ENCODE data around the gene CRIM1.

The CRIM1 gene

GRCh38 chr2:36469710-36470109, 114.1 kb downstream of the CRIM1 start:
- Histone ChIP-seq H3K4me3 (ENCODE audit: low read depth, low read length) (no peak overlapping the region), H3K27me3 (replicated peaks) (no peaks in the 10 kb centered on the region), H3K27ac (peak overlapping the region; percentile 61), H3K36me3 (replicated peaks) (peaks cover 29% of the 10 kb centered on the region)
- no peak for TF ChIP-seq CTCF (IDR thresholded peaks at IDR 0.05; ENCODE audit: low read depth, low read length, missing control alignments)
- in situ Hi-C loops (cut with HindIII; ENCODE audit: low pct_ligation_motif_present, low sequenced_read_pairs), result no loop called here
- DNase-seq, result no peak

- in situ Hi-C loops (cut with HindIII; ENCODE audit: low pct_ligation_motif_present, low sequenced_read_pairs), result no loop called here
- peaks cover 33% of the 10 kb centered on the region for H3K36me3 ChIP-seq (replicated peaks)
- H3K27me3 ChIP-seq (replicated peaks), result no peaks in the 10 kb centered on the region
- no peak for TF ChIP-seq CTCF (IDR thresholded peaks at IDR 0.05; ENCODE audit: low read depth, low read length, missing control alignments)
- H3K4me3 ChIP-seq (ENCODE audit: low read depth, low read length), result no peak overlapping the region
- no peak overlapping the region for H3K27ac ChIP-seq
- DNase-seq, result no peak
Observed at GRCh38 chr2:36473230-36473629, 117.7 kb downstream of the CRIM1 start.

GRCh38 chr2:36476411-36476810, 120.8 kb downstream of the CRIM1 start:
- Histone ChIP-seq H3K4me3 (ENCODE audit: low read depth, low read length) (no peak overlapping the region), H3K27me3 (replicated peaks) (no peaks in the 10 kb centered on the region), H3K27ac (no peak overlapping the region), H3K36me3 (replicated peaks) (peaks cover 56% of the 10 kb centered on the region)
- TF ChIP-seq CTCF (IDR thresholded peaks at IDR 0.05; ENCODE audit: low read depth, low read length, missing control alignments), result no peak
- no peak for DNase-seq
- in situ Hi-C loops (cut with HindIII; ENCODE audit: low pct_ligation_motif_present, low sequenced_read_pairs), result no loop called here

- peak overlapping the region; percentile 72 for H3K27ac ChIP-seq
- in situ Hi-C loops (cut with HindIII; ENCODE audit: low pct_ligation_motif_present, low sequenced_read_pairs), result no loop called here
- H3K27me3 ChIP-seq (replicated peaks), result no peaks in the 10 kb centered on the region
- DNase-seq, result no peak
- H3K4me3 ChIP-seq (ENCODE audit: low read depth, low read length), result no peak overlapping the region
- no peak for TF ChIP-seq CTCF (IDR thresholded peaks at IDR 0.05; ENCODE audit: low read depth, low read length, missing control alignments)
- H3K36me3 ChIP-seq (replicated peaks), result peaks cover 58% of the 10 kb centered on the region
Observed at GRCh38 chr2:36477315-36477714, 121.7 kb downstream of the CRIM1 start.

GRCh38 chr2:36477746-36478145, 122.2 kb downstream of the CRIM1 start:
- Histone ChIP-seq H3K36me3 (replicated peaks) (peaks cover 56% of the 10 kb centered on the region), H3K4me3 (ENCODE audit: low read depth, low read length) (no peak overlapping the region), H3K27ac (peak overlapping the region; percentile 72), H3K27me3 (replicated peaks) (no peaks in the 10 kb centered on the region)
- no peak for TF ChIP-seq CTCF (IDR thresholded peaks at IDR 0.05; ENCODE audit: low read depth, low read length, missing control alignments)
- no peak for DNase-seq
- in situ Hi-C loops (cut with HindIII; ENCODE audit: low pct_ligation_motif_present, low sequenced_read_pairs), result no loop called here

GRCh38 chr2:36478332-36478738, 122.8 kb downstream of the CRIM1 start:
- in situ Hi-C loops (cut with HindIII; ENCODE audit: low pct_ligation_motif_present, low sequenced_read_pairs), result no loop called here
- no peak for TF ChIP-seq CTCF (IDR thresholded peaks at IDR 0.05; ENCODE audit: low read depth, low read length, missing control alignments)
- Histone ChIP-seq H3K4me3 (ENCODE audit: low read depth, low read length) (no peak overlapping the region), H3K27ac (peak overlapping the region; percentile 72), H3K36me3 (replicated peaks) (peaks cover 58% of the 10 kb centered on the region), H3K27me3 (replicated peaks) (no peaks in the 10 kb centered on the region)
- DNase-seq, result peak; percentile 92
